HCT116 (cell line): Measurements from ENCODE around the gene PXN.

Source experiments
- CBX3 ChIP-seq: IDR thresholded peaks from 2 replicates; pipeline ENCODE4 v1.6.1; 2012; ENCODE audit warnings: low read depth
- CEBPB ChIP-seq: IDR thresholded peaks from 2 replicates; pipeline ENCODE4 v1.6.1; 2012; ENCODE audit warnings: low read depth
- EZH2 ChIP-seq: fragments of 200-600 bp; sonication (generic); IDR thresholded peaks from 2 replicates; pipeline ENCODE4 v1.6.1; 2017; ENCODE audit warnings: antibody characterized with exemption, mixed run types
- EZH2phosphoT487 ChIP-seq: fragments of 200-600 bp; IDR thresholded peaks from 2 replicates; pipeline ENCODE4 v1.6.1; 2018; ENCODE audit warnings: antibody characterized with exemption, borderline replicate concordance
- FOSL1 ChIP-seq: IDR thresholded peaks from 2 replicates; pipeline ENCODE4 v1.6.1; 2012; ENCODE audit warnings: low read depth
- POLR2A ChIP-seq: IDR thresholded peaks from 2 replicates; pipeline ENCODE4 v1.7.0; 2011; ENCODE audit warnings: borderline replicate concordance; ENCODE audit not compliant: insufficient read depth, insufficient read length; ENCODE audit errors: extremely low read depth
- POLR2AphosphoS5 ChIP-seq: IDR thresholded peaks from 2 replicates; pipeline ENCODE4 v1.6.1; 2011; ENCODE audit warnings: mild to moderate bottlenecking, low read depth, low read length, moderate library complexity
- RAD21 ChIP-seq: IDR thresholded peaks from 2 replicates; pipeline ENCODE4 v1.6.1; 2012; ENCODE audit warnings: low read depth, mild to moderate bottlenecking
- TF ChIP-seq, protein P1 (sequence below), 3 experiments: fragments of 200-600 bp in 1 of 3; sonication (generic) in 1 of 3; IDR thresholded peaks in 2 of 3; conservative IDR thresholded peaks in 1 of 3; 2 replicates each; pipeline ENCODE4 v1.5.1; 2012 to 2017; ENCODE audit warnings: low read depth in 2 of 3, low read length in 2 of 3, antibody characterized with exemption in 1 of 3, borderline replicate concordance in 1 of 3, control low read depth in 1 of 3, mild to moderate bottlenecking in 1 of 3, mixed read lengths in 1 of 3, mixed run types in 1 of 3, moderate library complexity in 1 of 3; ENCODE audit not compliant: insufficient read depth in 1 of 3
- TF ChIP-seq, protein P2 (sequence below): IDR thresholded peaks from 2 replicates; pipeline ENCODE4 v1.6.1; 2012; ENCODE audit warnings: low read depth
- TF ChIP-seq, protein P3 (sequence below): IDR thresholded peaks from 2 replicates; pipeline ENCODE4 v1.6.1; 2012
- TF ChIP-seq, protein P4 (sequence below): IDR thresholded peaks from 2 replicates; pipeline ENCODE4 v1.6.1; 2011; ENCODE audit warnings: mild to moderate bottlenecking, low read length, moderate library complexity; ENCODE audit not compliant: insufficient replicate concordance; ENCODE audit errors: extremely low read depth

DNA sequence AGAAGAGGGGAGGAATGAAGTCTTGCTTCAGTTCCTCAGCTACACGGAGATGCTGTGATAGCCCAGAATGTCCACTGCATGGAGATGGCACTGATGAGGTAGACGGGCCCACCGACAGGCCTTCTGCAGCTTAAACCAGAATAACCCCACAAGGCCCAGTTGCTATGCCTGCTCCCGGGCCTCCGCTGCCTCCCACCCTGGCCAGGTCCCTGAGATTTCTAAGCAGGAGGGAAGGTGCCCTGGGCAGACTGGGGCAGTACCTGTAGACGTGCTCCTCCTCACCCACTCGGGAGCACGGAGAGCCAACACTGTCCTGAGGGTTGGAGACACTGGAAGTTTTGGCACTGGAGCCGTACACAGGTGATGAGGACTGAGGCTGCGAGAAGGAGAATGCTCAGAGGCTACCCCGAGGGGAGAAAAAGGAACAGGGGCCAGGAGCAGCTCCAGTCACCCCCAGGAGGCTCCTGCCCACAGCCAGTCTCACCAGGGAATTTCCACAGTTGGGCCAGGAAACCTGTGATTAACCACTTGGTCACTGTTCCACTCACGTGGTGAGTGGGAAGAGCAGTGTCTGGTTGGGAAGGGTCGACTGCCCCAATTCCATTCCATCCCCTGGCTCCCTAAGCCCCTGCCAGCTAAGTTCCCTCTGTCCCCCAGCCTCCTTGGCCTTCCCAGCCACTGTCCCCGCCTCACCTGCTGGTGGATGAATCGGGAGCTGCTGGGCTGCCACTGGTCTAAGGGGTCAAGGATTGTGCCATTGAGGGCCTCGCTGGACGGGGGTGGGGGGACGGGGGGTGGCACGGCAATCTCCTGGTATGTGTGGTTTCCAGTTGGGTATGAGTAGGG, 41.8 kb downstream of the PXN start:
- TF ChIP-seq EZH2: no peak
- TF ChIP-seq, protein P1, sequence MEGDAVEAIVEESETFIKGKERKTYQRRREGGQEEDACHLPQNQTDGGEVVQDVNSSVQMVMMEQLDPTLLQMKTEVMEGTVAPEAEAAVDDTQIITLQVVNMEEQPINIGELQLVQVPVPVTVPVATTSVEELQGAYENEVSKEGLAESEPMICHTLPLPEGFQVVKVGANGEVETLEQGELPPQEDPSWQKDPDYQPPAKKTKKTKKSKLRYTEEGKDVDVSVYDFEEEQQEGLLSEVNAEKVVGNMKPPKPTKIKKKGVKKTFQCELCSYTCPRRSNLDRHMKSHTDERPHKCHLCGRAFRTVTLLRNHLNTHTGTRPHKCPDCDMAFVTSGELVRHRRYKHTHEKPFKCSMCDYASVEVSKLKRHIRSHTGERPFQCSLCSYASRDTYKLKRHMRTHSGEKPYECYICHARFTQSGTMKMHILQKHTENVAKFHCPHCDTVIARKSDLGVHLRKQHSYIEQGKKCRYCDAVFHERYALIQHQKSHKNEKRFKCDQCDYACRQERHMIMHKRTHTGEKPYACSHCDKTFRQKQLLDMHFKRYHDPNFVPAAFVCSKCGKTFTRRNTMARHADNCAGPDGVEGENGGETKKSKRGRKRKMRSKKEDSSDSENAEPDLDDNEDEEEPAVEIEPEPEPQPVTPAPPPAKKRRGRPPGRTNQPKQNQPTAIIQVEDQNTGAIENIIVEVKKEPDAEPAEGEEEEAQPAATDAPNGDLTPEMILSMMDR (IDR thresholded peaks at IDR 0.05 in 2 of 3, conservative IDR thresholded peaks at IDR 0.05 in 1 of 3; ENCODE audit: borderline replicate concordance in 1 of 3, insufficient read depth in 1 of 3, low read depth in 2 of 3, low read length in 2 of 3): no peak
- TF ChIP-seq EZH2phosphoT487: no peak
- TF ChIP-seq FOSL1: no peak
- TF ChIP-seq, protein P2, sequence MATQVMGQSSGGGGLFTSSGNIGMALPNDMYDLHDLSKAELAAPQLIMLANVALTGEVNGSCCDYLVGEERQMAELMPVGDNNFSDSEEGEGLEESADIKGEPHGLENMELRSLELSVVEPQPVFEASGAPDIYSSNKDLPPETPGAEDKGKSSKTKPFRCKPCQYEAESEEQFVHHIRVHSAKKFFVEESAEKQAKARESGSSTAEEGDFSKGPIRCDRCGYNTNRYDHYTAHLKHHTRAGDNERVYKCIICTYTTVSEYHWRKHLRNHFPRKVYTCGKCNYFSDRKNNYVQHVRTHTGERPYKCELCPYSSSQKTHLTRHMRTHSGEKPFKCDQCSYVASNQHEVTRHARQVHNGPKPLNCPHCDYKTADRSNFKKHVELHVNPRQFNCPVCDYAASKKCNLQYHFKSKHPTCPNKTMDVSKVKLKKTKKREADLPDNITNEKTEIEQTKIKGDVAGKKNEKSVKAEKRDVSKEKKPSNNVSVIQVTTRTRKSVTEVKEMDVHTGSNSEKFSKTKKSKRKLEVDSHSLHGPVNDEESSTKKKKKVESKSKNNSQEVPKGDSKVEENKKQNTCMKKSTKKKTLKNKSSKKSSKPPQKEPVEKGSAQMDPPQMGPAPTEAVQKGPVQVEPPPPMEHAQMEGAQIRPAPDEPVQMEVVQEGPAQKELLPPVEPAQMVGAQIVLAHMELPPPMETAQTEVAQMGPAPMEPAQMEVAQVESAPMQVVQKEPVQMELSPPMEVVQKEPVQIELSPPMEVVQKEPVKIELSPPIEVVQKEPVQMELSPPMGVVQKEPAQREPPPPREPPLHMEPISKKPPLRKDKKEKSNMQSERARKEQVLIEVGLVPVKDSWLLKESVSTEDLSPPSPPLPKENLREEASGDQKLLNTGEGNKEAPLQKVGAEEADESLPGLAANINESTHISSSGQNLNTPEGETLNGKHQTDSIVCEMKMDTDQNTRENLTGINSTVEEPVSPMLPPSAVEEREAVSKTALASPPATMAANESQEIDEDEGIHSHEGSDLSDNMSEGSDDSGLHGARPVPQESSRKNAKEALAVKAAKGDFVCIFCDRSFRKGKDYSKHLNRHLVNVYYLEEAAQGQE: no peak
- TF ChIP-seq, protein P3, sequence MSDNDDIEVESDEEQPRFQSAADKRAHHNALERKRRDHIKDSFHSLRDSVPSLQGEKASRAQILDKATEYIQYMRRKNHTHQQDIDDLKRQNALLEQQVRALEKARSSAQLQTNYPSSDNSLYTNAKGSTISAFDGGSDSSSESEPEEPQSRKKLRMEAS: no peak
- TF ChIP-seq, protein P4, sequence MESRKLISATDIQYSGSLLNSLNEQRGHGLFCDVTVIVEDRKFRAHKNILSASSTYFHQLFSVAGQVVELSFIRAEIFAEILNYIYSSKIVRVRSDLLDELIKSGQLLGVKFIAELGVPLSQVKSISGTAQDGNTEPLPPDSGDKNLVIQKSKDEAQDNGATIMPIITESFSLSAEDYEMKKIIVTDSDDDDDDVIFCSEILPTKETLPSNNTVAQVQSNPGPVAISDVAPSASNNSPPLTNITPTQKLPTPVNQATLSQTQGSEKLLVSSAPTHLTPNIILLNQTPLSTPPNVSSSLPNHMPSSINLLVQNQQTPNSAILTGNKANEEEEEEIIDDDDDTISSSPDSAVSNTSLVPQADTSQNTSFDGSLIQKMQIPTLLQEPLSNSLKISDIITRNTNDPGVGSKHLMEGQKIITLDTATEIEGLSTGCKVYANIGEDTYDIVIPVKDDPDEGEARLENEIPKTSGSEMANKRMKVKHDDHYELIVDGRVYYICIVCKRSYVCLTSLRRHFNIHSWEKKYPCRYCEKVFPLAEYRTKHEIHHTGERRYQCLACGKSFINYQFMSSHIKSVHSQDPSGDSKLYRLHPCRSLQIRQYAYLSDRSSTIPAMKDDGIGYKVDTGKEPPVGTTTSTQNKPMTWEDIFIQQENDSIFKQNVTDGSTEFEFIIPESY: no peak
- TF ChIP-seq POLR2A: no peak
- no peak for TF ChIP-seq CEBPB
- TF ChIP-seq POLR2AphosphoS5: no peak
- no peak for TF ChIP-seq CBX3
- no peak for TF ChIP-seq RAD21
